DND-41 (cell line): Measurements from ENCODE around the gene MRPS23.

Experiments used
- CTCF ChIP-seq: IDR thresholded peaks from 2 replicates; pipeline ENCODE4 v1.5.1; 2012; ENCODE audit warnings: borderline replicate concordance, low read length, moderate library complexity, mild to moderate bottlenecking; ENCODE audit not compliant: poor library complexity, severe bottlenecking; ENCODE audit errors: extremely low read depth
- EZH2 ChIP-seq: IDR thresholded peaks from 3 replicates; pipeline ENCODE4 v1.6.1; 2012; ENCODE audit warnings: borderline replicate concordance, low read depth, mild to moderate bottlenecking, moderate library complexity, low read length, inconsistent platforms; ENCODE audit not compliant: severe bottlenecking

- TF ChIP-seq CTCF, result no peak
- TF ChIP-seq EZH2, result no peak
Measured at GRCh38 chr17:57889252-57889651, 39.4 kb upstream of the MRPS23 start.
